ENCODE measurements around the gene OR10D3.

Gene OR10D3

GRCh38 chr11:124195189-124195734 is 12.1 kb downstream of the OR10D3 start:
- peak; percentile 59 for DNase-seq

DNA sequence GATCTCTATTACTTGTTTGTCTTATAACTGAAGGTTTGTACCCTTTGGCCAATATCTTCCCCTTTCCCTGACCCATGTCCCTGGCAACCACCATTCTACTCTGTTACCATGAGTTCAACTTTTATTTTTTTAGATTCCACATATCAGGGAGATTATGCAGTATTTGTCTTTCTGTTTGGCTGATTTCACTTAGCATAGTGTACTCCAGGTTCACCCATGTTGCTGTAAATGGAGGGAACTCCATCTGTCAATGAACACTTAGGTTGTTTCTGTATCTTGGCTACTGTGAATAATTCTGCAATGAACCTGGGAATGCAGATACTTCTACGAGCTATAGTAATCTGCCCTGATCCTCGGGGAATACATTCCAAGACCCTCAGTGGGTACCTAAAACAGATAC is 14.9 kb downstream of the OR10D3 start:
- no peak for DNase-seq

- DNase-seq = no peak
Observed at GRCh38 chr11:124198897-124199296, 15.8 kb downstream of the OR10D3 start.

- peak; percentile 41 for DNase-seq
Observed at GRCh38 chr11:124199702-124200101, 16.6 kb downstream of the OR10D3 start.

GRCh38 chr11:124200671-124201070 is 17.5 kb downstream of the OR10D3 start:
- no peak for DNase-seq

- DNase-seq = no peak
Observed at GRCh38 chr11:124202951-124203350, 19.8 kb downstream of the OR10D3 start.

DNA sequence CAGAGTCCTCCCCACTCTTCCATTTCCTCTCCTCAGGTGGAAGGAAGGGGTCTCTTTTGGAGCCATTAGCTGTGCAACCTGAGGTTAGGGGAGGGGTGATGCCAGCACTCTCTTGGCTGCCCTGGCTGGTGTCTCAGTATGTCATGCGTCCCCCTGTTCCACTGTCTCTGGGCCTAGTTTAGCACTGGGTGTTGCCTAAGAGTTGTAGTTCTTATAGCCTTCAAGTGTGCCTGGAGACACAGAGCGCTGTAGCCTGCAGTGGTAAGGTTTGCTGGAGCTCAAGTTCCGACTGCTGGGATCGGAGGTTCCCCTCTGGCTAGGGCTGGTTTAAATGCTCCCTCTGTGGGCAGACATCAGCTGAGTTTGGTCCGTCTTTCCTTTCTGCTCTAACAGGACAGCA is 20.9 kb downstream of the OR10D3 start:
- no peak for DNase-seq

DNA sequence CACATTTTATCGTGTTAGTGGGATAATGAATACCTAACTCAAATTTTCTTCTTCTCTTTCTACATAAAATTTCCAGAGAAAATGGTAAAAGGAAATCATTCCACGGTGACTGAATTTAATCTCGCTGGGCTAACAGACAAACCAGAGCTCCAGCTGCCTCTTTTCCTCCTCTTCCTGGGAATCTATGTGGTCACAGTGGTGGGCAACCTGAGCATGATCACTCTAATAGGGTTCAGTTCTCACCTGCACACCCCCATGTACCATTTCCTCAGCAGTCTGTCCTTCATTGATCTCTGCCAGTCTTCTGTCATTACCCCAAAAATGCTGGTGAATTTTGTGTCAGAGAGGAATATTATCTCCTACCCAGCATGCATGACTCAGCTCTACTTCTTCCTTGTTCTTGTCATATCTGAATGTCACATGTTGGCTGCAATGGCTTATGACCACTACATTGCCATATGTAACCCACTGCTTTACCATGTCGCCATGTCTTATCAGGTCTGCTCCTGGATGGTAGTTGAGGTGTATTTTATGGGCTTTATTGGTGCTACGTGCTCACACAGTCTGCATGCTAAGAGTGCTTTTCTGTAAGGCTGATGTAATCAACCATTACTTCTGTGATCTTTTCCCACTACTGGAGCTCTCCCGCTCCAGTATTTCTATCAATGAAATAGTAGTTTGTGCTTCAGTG is 24.1 kb downstream of the OR10D3 start:
- DNase-seq = peak; percentile 53

DNA sequence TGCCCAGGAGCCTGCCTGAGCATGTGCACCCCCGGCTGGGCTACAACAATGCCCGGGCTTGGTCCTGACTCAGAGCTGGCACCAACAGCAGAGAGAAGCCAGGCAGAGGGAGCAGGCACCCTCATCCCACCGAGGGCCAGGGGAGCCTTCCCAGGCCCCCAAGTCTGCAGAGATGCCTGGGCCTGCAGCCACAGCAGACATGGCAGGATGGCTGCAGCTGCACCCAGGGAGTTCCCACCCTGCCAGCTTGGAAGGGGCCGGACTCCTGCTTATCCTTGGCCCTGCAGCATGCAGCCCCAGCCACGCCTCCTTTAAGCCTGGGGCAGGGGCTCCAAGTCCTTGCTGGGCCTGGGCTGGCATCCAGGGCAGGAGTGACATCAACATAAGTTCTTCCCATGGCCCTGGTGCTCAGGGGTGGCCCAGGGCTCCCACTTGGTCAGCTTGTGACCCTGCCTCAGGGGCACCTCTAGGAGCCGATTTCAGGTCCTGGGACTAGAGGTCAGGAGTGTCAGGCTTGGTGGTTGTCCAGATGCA is 26.7 kb downstream of the OR10D3 start:
- DNase-seq = no peak

- DNase-seq = no peak
Observed at GRCh38 chr11:124210421-124210820, 27.3 kb downstream of the OR10D3 start.

DNA sequence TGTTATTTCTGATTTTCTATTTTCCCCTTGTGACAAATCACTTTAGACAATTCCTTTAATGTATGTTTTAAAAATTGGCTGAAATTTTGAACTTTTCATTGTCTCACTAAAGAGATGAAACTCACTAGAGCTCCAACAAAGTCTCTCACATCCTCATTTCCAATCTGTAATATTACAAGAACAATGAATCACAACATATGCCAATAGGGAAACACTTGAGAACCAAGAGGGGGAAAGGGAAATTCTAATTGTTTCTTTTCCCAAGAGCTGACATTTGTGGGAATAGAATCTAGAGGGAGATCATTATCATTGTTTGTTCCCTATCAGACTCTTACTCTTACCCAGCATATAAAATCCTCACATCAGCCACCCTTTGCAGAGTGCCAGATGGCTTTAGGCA is 28.2 kb downstream of the OR10D3 start:
- peak; percentile 52 for DNase-seq

GRCh38 chr11:124214027-124214426 is 30.9 kb downstream of the OR10D3 start:
- no peak for DNase-seq

GRCh38 chr11:124219126-124219525 is 36.0 kb downstream of the OR10D3 start:
- no peak for DNase-seq

GRCh38 chr11:124222407-124222806 is 39.3 kb downstream of the OR10D3 start:
- no peak for DNase-seq

DNA sequence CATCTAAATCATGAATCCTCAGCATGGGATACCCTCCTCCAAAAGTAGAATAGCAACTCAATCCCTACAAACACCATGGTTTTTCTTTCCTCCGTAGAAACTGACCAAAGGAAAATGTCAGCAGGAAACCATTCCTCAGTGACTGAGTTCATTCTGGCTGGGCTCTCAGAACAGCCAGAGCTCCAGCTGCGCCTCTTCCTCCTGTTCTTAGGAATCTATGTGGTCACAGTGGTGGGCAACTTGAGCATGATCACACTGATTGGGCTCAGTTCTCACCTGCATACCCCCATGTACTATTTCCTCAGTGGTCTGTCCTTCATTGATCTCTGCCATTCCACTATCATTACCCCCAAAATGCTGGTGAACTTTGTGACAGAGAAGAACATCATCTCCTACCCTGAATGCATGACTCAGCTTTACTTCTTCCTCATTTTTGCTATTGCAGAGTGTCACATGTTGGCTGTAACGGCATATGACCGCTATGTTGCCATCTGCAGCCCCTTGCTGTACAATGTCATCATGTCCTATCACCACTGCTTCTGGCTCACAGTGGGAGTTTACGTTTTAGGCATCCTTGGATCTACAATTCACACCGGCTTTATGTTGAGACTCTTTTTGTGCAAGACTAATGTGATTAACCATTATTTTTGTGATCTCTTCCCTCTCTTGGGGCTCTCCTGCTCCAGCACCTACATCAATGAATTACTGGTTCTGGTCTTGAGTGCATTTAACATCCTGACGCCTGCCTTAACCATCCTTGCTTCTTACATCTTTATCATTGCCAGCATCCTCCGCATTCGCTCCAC is 41.7 kb downstream of the OR10D3 start:
- peak; percentile 86 for DNase-seq

- DNase-seq = no peak
Observed at GRCh38 chr11:124225471-124225870, 42.3 kb downstream of the OR10D3 start.

DNA sequence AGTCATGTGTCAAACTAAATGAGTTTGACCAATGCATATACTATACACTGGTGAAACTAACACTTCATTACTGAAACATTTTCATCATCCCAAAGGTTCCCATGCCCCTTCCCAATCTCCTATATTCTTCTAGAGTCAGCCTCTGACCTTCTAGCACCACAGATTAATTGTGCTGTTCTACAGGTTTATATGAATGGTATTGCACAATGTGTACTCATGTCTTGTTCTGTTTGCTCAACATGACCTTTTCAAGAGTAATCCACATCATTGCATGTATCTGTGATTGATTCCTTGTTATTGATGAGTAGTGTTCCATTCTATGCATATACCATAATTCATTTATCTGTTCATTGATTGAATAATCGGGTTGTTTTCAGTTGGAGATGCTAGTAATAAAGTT is 50.2 kb downstream of the OR10D3 start:
- DNase-seq = no peak

Measured in inflammatory macrophage treated with lipopolysaccharide for 4 hours (primary cell).